Activated effector memory CD4-positive, alpha-beta T cell treated with Interleukin-2 at 50 U/mL for 16 hours (primary cell): ENCODE data around the gene ALKBH3.

Experiments
- DNase-seq: peaks from one replicate; pipeline ENCODE4 v3.0.0-alpha.2; 2020

The ALKBH3 gene

DNA sequence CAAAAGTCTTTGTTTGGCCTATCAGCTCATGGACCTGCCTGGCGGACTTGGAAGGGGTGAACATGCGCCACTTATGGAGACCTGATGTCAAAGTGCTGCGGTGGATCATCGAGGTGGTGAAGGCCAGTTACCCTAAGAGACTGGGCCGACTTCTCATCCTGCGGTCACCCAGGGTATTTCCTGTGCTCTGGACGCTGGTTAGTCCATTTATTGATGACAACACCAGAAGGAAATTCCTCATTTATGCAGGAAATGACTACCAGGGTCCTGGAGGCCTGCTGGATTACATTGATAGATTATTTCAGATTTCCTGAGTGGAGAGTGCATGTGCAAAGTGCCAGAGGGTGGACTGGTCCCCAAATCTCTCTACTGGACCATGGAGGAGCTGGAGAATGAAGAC, 17.9 kb downstream of the ALKBH3 start:
- DNase-seq, result no peak

DNA sequence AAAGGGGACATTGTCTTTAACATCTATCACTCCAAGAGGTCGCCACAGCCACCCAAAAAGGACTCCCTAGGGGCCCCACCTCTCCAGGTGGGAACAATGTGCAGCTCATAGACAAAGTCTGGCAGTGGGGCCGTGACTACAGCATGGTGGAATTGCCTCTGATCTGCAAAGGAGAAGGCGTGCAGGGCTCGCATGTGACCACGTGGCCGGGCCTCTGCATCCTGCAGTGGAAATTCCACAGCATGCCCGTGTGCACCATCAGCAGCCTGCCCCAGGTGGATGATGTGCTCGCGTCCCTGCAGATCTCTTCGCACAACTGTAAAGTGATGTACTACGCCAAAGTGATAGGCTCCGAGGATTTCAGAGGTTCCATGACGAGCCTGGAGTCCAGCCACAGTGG, 18.5 kb downstream of the ALKBH3 start:
- no peak for DNase-seq

DNA sequence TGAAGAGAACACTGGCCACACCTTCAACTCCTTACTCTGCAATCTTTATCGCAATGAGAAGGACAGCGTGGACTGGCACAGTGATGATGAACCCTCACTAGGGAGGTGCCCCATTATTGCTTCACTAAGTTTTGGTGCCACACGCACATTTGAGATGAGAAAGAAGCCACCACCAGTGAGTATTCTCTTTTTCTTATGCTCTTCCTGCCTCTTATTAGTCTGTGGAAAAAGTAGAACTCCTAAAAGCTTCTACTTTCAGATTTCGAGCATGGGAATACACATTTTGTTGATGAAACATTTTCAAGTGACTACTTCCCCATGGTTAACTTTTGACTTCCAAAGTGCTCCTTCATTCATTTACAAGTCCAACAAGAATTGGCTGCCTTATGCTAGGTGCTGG, 20.9 kb downstream of the ALKBH3 start:
- no peak for DNase-seq

- no peak for DNase-seq
These were observed 22.4 kb downstream of the ALKBH3 start for GRCh38 chr11:43903078-43903477.

DNA sequence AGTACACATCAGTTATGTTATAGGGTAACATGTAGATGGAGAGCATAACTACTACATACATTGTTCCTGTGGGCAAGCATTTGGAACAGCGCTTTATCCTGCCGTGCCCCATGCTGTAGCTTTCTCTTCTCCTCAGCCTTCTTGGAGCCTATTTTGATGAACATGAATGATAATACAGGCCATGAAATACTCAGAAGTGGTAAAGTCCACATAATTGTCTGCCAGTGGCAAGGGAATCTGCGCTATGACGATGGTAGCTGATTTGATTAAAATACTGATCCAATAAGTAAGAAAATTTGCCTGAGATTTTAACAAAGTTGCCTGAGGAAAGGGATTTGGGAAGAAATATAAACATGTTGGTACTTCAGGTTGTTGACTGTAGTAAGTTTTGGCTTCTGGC, 23.3 kb downstream of the ALKBH3 start:
- no peak for DNase-seq

GRCh38 chr11:43904742-43905535, 24.3 kb downstream of the ALKBH3 start:
- DNase-seq, result no peak

- DNase-seq, result no peak
These were observed 25.2 kb downstream of the ALKBH3 start for GRCh38 chr11:43905813-43906241.

DNA sequence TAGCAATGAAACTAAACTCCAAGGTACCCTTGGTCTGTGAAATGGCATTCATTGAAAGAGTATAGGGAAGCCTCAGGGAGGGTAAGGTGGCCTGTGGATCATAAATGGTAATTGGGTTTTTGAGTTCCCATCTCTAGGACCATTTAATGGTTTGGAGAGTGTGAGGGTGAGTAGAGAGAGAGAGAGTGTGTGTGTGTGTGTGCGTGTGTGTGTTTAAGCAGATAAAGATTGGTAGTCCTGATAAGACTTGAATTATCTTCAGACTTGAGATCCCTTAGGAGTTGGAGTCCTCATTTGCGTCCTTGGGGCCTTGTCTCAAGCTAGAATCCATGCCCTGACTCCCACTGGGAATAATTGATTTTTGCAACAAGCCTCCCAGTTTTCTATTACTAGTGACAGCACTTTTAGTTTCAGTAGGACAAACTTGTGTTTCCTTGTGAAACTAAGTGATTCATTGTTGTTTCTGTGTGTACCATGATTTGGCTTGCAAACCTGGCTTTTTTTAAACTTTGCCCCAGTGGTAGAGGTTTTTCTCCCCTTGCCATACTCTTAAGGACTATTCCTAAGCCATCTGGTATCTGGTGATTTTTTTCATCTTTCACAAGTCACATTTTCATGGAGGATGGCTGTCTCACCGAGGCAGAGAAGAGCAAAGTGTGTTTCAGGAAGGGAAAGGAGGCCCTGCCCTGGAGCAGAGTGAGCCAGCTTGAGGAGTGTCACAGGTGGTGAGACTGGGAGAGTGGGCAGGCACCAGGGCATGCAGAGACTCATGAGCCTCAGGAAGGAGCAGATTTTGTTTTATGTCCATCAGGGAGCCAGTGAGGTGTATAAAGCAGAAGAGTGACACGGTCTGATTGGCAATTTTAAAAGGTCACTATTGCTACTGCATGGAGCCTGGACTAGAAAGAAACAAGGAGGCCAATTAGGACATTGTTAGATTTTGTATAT, 26.7 kb downstream of the ALKBH3 start:
- DNase-seq, result no peak

- DNase-seq, result no peak
These were observed 27.6 kb downstream of the ALKBH3 start for GRCh38 chr11:43908191-43908590.

GRCh38 chr11:43908683-43909082, 28.1 kb downstream of the ALKBH3 start:
- no peak for DNase-seq

DNA sequence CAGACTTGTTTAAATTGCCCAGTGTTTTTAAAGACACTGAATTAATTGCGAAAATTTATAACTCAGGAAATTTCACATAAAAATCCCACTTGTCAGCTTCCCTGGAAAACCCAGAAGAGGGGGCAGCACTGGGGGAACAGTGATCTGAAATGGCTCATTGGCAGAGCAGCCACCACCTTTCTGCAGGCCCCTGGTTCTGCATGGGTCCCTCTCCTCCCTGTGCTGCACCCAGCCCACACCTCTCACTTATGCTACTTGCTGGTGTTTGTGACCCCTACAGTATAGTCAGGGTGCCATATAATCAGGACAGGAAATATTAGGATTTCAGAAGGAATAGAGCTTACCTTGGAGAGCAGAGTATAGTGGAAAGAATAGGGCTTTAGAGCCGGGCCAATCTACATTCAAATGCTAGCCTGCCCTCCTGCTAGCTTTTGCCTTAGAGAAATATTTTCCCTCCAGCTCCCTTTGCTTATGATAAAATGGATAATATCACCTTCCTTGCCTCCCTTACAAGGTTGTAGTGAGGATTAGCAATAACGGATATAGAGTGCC, 33.3 kb downstream of the ALKBH3 start:
- DNase-seq, result no peak

GRCh38 chr11:43914466-43914865, 33.8 kb downstream of the ALKBH3 start:
- no peak for DNase-seq

GRCh38 chr11:43916621-43917020, 36.0 kb downstream of the ALKBH3 start:
- no peak for DNase-seq

DNA sequence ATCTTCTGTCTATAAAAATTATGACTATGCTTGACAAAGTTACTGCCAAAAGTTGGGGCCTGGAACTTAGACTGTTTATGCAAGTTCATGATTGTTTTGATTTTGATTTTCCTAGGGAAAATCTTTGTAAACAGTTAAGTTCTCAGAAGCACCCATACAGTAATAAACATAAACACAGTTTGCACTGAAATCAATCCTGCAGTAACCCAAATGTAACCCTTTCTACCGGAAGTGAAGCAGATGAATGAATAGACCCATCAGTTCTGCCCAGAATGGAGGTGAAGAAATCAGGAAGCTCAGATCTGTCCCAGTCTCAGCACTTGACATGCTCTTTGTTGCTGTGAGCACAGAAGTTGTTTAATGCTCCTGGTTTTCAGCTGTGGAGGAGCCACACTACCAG, 37.2 kb downstream of the ALKBH3 start:
- no peak for DNase-seq

- no peak for DNase-seq
These were observed 38.0 kb downstream of the ALKBH3 start for GRCh38 chr11:43918662-43919061.

DNA sequence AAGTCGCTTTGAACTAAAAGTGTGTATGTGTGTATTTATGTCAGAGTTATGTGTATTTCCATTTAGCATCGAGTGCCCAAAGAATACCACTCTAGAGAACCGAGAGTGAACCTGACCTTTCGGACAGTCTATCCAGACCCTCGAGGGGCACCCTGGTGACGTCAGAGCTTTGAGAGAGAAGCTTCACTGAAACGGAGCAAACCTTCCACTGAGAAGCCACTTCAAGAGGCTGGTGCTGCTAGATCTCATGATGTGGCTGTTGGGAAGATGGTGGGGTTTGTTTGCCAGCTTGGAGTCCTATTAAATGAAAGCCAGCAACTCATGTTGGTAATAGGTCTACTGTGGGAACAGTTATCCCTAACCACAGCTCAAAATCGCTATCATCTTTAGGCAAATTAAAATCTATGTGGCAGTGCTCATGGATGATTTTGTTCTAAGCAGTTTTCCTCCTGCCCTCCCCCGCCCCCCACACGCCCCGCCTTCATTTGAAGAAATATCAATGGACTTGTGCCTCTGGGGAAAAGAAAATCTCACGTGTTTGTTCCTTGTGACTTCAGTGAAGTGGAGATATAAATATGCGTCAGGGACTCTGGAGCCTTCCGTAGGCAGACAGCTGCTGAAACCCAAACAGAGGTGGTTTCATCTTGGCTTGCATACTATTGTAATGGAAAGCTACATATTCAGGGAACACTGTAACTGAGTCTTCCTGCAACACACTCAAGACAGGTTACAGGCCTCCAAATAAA, 39.4 kb downstream of the ALKBH3 start:
- no peak for DNase-seq

DNA sequence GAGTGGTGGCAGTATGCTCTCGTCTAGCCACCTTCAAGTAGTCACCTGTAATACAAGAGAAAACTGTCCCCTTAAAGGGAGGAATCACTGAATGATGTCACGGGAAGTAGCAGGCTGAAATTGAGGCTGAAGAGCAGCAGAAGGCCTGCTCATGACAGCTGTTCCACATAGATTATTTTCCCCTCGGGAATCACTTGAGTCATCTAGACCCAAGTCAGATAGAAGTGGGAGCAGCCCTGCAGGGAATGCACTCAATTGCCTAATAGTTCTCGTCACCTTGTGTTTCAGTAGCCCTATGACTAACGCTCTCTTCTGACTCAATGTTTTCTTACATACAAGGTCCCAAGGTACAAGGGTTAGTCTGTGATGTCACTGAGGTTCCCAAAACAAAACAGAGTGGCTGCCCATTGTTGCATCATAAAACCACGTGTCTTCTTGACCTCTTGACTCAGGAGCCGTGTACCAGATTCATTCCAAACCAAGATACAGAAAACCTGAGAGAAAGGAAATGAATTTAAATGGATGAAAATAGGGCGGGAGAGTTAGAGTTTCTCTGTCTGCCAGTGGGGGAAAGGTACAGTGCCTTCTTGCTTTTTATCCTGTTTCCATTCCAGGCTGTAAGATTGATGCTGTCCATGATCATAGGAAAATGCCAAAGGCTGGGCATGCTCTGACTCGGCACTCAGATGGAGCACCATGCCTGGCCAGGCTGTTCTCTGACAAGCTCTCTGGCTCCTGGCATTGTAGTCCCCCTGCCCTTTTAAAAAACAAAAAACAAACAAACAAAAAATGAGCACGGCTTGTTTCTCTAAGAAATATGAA, 40.2 kb downstream of the ALKBH3 start:
- DNase-seq, result no peak

DNA sequence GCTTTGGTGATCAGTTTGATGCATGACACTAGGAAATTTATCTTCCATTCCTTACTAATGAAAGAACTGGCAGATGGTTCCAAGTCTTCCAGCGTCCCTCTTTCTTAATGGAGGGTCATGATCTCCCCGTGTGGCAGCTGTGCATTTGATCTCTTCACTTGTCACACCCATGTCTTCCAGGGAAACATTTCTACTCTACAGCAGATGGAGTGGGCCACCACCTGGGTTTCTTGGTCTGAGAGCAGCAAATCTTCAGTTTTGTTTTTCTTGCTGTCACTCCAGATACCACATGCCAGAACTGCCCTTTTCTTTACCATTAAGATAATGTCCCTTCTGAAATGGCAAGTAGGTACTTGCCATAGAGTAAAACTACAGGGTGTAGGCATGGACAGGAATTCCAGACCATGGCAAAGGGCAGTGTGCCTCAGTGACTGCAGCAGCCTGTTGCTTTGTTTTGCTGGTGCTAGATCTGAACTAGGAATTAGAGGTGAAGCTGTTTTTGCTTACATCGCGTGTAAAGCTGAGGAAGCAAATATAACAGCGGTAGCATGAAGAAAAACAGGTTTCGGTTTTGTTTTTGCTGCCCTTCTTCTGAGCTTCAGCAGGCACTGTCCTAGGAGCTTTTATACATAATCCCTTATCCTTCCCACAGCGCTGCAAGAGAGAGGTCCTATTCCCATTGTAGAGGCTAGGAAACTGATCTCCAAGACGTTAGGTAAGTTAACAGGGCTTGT, 41.1 kb downstream of the ALKBH3 start:
- DNase-seq, result no peak

GRCh38 chr11:43922295-43922648, 41.6 kb downstream of the ALKBH3 start:
- DNase-seq, result no peak

- no peak for DNase-seq
These were observed 42.2 kb downstream of the ALKBH3 start for GRCh38 chr11:43922744-43923405.
